Measurements from ENCODE around the gene SLC38A10. TPM values are rescaled to one million over a fixed set of nuclear protein-coding genes. Genes with fewer than 3 reads are reported as not detected.

The SLC38A10 gene
- total RNA-seq, 1 donor from 2014 or later = 100 TPM

GRCh38 chr17:81195941-81196495, 99.1 kb downstream of the SLC38A10 start:
- Histone ChIP-seq H3K27me3 (ENCODE audit: control insufficient read depth, insufficient read depth, low read length) (no peaks in the 10 kb centered on the region), H3K4me3 (ENCODE audit: low read depth, low read length) (no peak overlapping the region), H3K36me3 (ENCODE audit: control insufficient read depth, insufficient read depth, low read length) (peaks cover 1% of the 10 kb centered on the region)
- TF ChIP-seq CTCF (IDR thresholded peaks at IDR 0.05; ENCODE audit: insufficient read depth, low read length, poor library complexity, severe bottlenecking) = no peak
- DNase-seq (ENCODE audit: low read depth) = no peak

Other genes starting within 250 kb of the SLC38A10 start
- not detected in 2 replicates for gene PVALEF, start 129.8 kb downstream of the SLC38A10 start, total RNA-seq
- gene AATK, start 129.1 kb downstream of the SLC38A10 start, total RNA-seq = 0.33 and 0.55 TPM in 2 replicates
- gene CEP131, start 72.3 kb downstream of the SLC38A10 start, total RNA-seq = 26.2 and 26.3 TPM in 2 replicates
- 17.0 and 30.6 TPM in 2 replicates for gene TEPSIN, start 56.3 kb downstream of the SLC38A10 start, total RNA-seq
- 45.9 and 63.1 TPM in 2 replicates for gene NDUFAF8, start 56.0 kb downstream of the SLC38A10 start, total RNA-seq
- gene BAHCC1, start 100.2 kb upstream of the SLC38A10 start, total RNA-seq = 6.6 and 15.1 TPM in 2 replicates
- 8,883 and 9,424 TPM in 2 replicates for gene ACTG1, start 217.5 kb upstream of the SLC38A10 start, total RNA-seq
- 0.29 and 0.41 TPM in 2 replicates for gene FSCN2, start 233.1 kb upstream of the SLC38A10 start, total RNA-seq